Nephron (organoid): ENCODE data around the gene NACC2.

Experiments
- H3K27ac Mint-ChIP-seq, 3 experiments: 2 replicates each; pipeline ENCODE4 v1.8.0; 2020; ENCODE audit warnings: mixed read lengths in 3 of 3, mild to moderate bottlenecking in 2 of 3, moderate library complexity in 1 of 3
- H3K27me3 Mint-ChIP-seq: 2 replicates; pipeline ENCODE4 v1.8.0; 2021; ENCODE audit warnings: low read depth, mild to moderate bottlenecking, moderate library complexity, mixed read lengths
- H3K36me3 Mint-ChIP-seq: 2 replicates; pipeline ENCODE4 v1.8.0; 2020; ENCODE audit warnings: low read depth, mixed read lengths
- H3K4me1 Mint-ChIP-seq: 2 replicates; pipeline ENCODE4 v1.8.0; 2020; ENCODE audit warnings: mixed read lengths
- H3K4me3 Mint-ChIP-seq, 3 experiments: 2 replicates each; pipeline ENCODE4 v1.8.0; 2020; ENCODE audit warnings: mild to moderate bottlenecking in 3 of 3, mixed read lengths in 3 of 3, moderate library complexity in 2 of 3
- H3K9me3 Mint-ChIP-seq: 2 replicates; pipeline ENCODE4 v1.8.0; 2020; ENCODE audit warnings: mixed read lengths
- CTCF ChIP-seq, 3 experiments: fragments of 200-600 bp; sonication (generic); IDR thresholded peaks; one replicate each; pipeline ENCODE4 v1.5.0; 2021; ENCODE audit warnings: antibody characterized with exemption in 3 of 3; ENCODE audit not compliant: unreplicated experiment in 3 of 3

NACC2 gene

DNA sequence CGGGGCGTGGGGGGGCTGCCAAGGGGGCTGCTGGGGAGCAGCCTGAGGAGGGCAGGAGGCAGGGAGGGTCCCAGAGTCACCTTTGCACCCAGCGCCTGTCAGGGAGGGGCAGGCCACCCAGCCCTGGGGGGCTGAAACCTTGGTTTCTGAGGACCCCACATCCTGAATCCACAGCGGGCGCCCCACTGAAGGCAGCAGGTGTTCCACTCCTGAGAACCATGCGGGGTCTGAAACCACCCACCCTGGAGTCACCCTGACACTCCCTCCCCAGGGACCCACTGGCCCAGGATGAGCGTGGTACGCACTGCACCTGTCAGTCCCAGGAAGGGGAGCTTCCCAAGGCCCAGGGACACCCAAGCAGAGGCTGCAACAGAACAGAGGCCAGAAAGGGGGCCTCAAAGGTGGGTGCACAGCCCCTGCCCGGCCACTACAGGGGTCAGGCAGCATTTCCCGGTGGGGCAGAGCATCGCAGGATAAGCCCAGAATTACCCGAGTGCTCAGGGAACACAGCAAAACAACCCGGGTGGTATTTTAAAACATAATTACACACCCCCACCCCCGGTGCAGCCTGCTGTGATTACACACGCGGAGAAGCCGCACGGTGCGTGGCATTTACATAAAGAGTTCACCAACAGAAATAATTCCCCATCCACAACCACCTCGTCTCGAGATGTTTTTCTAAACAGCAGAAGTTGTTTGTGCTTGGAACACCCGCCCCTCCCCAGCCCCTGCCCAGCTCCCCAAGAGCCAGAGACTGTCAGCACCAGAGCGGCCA lies 76.6 kb downstream of the NACC2 start:
- no peak for TF ChIP-seq CTCF (IDR thresholded peaks at IDR 0.05; ENCODE audit: unreplicated experiment in 3 of 3)
- Mint-ChIP-seq H3K36me3 (peaks cover 8% of the 10 kb centered on the region), H3K27me3 (peaks cover 8% of the 10 kb centered on the region), H3K4me3 (no peak overlapping the region), H3K27ac (no peak overlapping the region), H3K4me1 (no peaks in the 10 kb centered on the region), H3K9me3 (no peaks in the 10 kb centered on the region)

DNA sequence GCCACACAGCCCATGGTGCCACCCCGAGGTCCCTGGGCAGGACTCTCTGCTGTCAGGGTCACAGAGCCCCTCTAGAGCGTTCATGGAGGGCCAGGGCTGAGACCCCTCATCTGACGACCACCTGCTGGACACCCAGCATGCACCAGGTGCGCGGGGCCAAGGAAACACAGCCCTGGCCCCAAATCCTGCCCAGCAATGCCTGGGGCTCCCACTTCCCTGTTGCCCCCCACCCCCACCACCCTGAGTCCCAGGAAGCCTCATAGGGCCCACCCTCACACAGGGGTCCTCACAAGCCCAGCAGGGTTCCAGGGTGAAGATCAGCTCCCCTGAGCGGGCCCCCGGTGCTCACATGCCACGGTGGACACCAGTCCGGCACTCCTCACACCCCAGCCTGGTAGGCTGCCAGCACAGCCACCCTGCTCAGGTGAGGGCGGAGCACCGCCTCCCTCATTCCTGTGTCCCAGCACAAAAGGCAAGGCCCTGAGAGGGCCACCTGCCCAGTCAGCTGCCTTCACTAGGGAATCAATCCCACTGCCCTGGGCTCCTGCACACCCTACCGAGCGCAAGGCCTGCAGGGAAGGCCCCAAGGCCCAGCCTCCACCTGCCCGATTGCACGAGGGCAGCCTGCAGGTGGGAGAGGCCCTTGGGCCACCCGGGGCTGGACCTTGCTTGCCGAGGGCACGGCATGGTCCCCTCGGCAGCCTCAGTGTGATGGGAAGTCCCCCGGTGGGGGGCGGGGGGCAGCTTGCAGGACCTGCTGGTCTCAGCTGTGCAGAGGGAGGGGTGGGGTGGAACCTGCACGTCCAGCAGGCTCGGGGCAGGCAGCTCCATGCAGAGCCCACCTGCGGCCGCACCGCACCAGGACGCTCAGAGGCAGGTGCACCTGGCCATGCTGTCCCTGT lies 77.5 kb downstream of the NACC2 start:
- H3K36me3 Mint-ChIP-seq, result peaks cover 8% of the 10 kb centered on the region
- no peaks in the 10 kb centered on the region for H3K4me1 Mint-ChIP-seq
- peaks cover 8% of the 10 kb centered on the region for H3K27me3 Mint-ChIP-seq
- no peak for TF ChIP-seq CTCF (IDR thresholded peaks at IDR 0.05; ENCODE audit: unreplicated experiment in 3 of 3)
- no peaks in the 10 kb centered on the region for H3K9me3 Mint-ChIP-seq
- no peak overlapping the region for H3K4me3 Mint-ChIP-seq
- H3K27ac Mint-ChIP-seq, result no peak overlapping the region

GRCh38 chr9:136016572-136017288 lies 78.4 kb downstream of the NACC2 start:
- Mint-ChIP-seq H3K4me3 (no peak overlapping the region), H3K27me3 (peaks cover 8% of the 10 kb centered on the region), H3K9me3 (no peaks in the 10 kb centered on the region), H3K27ac (no peak overlapping the region), H3K4me1 (no peaks in the 10 kb centered on the region), H3K36me3 (peaks cover 8% of the 10 kb centered on the region)
- TF ChIP-seq CTCF (IDR thresholded peaks at IDR 0.05; ENCODE audit: unreplicated experiment in 3 of 3), result no peak

DNA sequence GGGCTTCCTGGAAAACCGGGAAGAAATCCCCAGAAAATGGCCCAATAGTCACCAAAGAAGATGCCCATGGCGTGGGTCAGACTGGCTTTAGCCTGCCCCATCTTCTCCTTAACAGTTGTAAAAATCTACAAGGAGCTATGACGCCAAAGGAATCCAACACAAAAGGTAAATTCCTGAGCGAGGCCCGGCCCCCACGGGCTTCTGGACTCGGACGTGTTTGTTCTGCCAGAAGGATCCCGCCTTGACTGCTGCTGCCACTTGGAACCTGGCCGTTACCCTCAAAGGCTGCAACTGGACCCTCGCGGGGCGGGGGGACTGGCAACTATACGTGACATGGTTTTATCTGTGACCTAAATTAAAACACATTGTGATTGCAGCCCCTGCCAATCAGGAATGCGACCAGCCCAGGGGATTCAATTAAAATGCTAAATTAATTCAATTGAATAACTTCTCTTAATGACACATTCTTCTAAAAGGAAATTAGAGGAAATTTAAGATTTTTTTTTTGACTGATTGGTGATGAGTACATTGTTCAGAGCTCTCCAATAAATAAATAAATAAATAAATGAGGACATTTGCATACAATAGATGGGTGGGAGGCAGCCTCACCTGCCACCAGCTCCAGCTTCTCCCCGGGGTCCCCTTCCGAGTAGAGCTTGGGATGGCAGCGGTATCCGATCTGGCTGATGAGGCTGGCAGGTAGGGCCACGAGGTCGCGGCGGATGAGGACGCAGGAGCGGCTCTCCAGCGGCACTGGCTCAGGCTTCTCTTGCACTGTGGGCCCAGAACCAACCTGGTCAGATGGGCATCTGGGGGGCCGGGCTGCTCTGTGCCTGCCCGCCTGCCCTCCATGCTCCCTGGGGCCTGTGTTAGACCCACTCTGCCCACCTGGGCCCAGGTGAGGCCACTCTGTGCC lies 79.2 kb downstream of the NACC2 start:
- H3K9me3 Mint-ChIP-seq, result no peaks in the 10 kb centered on the region
- H3K27me3 Mint-ChIP-seq, result peaks cover 4% of the 10 kb centered on the region
- TF ChIP-seq CTCF (IDR thresholded peaks at IDR 0.05; ENCODE audit: unreplicated experiment in 3 of 3), result no peak
- no peak overlapping the region for H3K4me3 Mint-ChIP-seq
- peaks cover 4% of the 10 kb centered on the region for H3K36me3 Mint-ChIP-seq
- no peaks in the 10 kb centered on the region for H3K4me1 Mint-ChIP-seq
- no peak overlapping the region for H3K27ac Mint-ChIP-seq

DNA sequence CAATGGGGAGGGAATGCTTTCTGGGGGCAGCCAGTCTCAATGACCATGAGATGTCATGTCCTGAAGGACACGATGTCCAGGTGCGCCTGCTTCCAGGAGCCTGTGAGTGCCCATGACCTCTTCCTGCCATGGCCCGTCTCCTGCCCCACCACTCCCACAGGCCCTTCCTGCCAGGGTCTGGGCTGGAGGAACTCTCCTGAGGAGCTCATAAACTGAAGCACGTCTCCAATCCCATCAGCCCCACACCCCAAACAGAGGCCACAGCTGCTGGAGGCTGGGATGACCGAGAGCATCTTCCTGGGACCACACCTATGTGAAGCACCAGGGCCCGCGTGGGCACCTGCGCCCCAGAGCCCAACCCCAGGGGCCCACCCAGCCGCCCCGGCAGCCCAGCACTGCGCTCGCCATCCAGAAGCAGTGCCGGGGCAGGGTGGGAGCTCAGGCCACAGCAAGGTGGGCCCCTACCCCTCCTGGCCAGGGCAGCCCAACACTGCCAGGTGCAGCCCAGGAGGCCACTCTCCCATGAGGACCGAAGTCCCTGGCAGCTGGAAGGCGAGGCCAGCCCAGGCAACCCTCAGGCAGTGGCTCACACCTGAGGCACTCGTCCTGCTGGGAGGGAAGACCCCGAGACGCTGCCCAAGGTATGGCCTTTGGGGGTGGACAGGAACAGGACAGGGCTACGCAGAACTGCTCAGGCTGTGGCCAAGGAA lies 80.0 kb downstream of the NACC2 start:
- no peaks in the 10 kb centered on the region for H3K36me3 Mint-ChIP-seq
- H3K27me3 Mint-ChIP-seq, result no peaks in the 10 kb centered on the region
- no peak overlapping the region for H3K27ac Mint-ChIP-seq
- no peaks in the 10 kb centered on the region for H3K9me3 Mint-ChIP-seq
- no peak overlapping the region for H3K4me3 Mint-ChIP-seq
- no peak for TF ChIP-seq CTCF (IDR thresholded peaks at IDR 0.05; ENCODE audit: unreplicated experiment in 3 of 3)
- peaks cover 6% of the 10 kb centered on the region for H3K4me1 Mint-ChIP-seq
